H1 (cell line): ENCODE data around the gene ZSCAN10. TPM values are rescaled to one million over a fixed set of nuclear protein-coding genes. Genes with fewer than 3 reads are reported as not detected.

ENCODE experiments used
- CTCF ChIA-PET: fragments of 300-600 bp; sonication (Branson Sonifier 250); formaldehyde crosslinking; loops from one replicate; lab custom pipeline; 2021; ENCODE audit not compliant: partially characterized antibody; lab: Charles Lee
- POLR2A ChIA-PET: fragments of 300-600 bp; sonication (Branson Sonifier 250); formaldehyde crosslinking; loops from one replicate; lab custom pipeline; 2021; ENCODE audit warnings: inconsistent platforms; ENCODE audit not compliant: partially characterized antibody; lab: Charles Lee
- DNase-seq, 2 experiments: peaks; one replicate each; pipeline versions ENCODE4 v3.0.0 to v3.0.0-alpha.2; 2010 to 2022; ENCODE audit warnings: low spot score in 2 of 2, low read depth in 1 of 2, mixed read lengths in 1 of 2
- FAIRE-seq: peaks from 2 replicates; lab custom pipeline; 2011; peaks lifted over from hg19 to GRCh38; lab: Jason Lieb, UNC
- H2AFZ ChIP-seq: 2 replicates; pipeline ENCODE4 v1.8.1; 2012; ENCODE audit warnings: low read length, inconsistent platforms
- H2AK5ac ChIP-seq: 2 replicates; pipeline ENCODE4 v1.6.1; 2013; ENCODE audit warnings: low read depth, low read length
- H2BK120ac ChIP-seq: replicated peaks from 2 replicates; pipeline ENCODE3; 2013; ENCODE audit warnings: low read depth, low read length, inconsistent platforms
- H2BK12ac ChIP-seq: 2 replicates; pipeline ENCODE4 v1.6.1; 2013; ENCODE audit warnings: low read depth, low read length
- H2BK15ac ChIP-seq: 2 replicates; pipeline ENCODE4 v1.6.1; 2013; ENCODE audit warnings: low read length
- H2BK20ac ChIP-seq: 2 replicates; pipeline ENCODE4 v1.6.1; 2013; ENCODE audit warnings: low read length
- H2BK5ac ChIP-seq: 2 replicates; pipeline ENCODE4 v1.6.1; 2013; ENCODE audit warnings: low read depth, low read length
- H3K14ac ChIP-seq: 2 replicates; pipeline ENCODE4 v1.6.1; 2013; ENCODE audit warnings: inconsistent platforms; ENCODE audit not compliant: insufficient read length
- H3K18ac ChIP-seq: 2 replicates; pipeline ENCODE4 v1.6.1; 2013; ENCODE audit warnings: low read length; ENCODE audit errors: extremely low read depth
- H3K23ac ChIP-seq: 2 replicates; pipeline ENCODE4 v1.6.1; 2013; ENCODE audit warnings: inconsistent platforms; ENCODE audit not compliant: insufficient read length
- H3K23me2 ChIP-seq: 2 replicates; pipeline ENCODE4 v1.6.1; 2013; ENCODE audit warnings: low read depth, low read length
- H3K27ac ChIP-seq: 2 replicates; pipeline ENCODE4 v1.6.1; 2011; ENCODE audit warnings: low read depth, low read length, inconsistent platforms
- H3K27me3 ChIP-seq, 4 experiments: replicated peaks in 1 of 4; 1 replicate in 1 of 4; 2 replicates in 3 of 4; pipeline versions ENCODE4 v1.6.1 to v1.8.1; 2011 to 2013; ENCODE audit warnings: low read length in 3 of 4, mild to moderate bottlenecking in 3 of 4, inconsistent platforms in 2 of 4, mixed read lengths in 2 of 4, moderate library complexity in 1 of 4; ENCODE audit not compliant: control insufficient read depth in 3 of 4, insufficient read depth in 3 of 4; ENCODE audit errors: extremely low read depth in 1 of 4
- H3K36me3 ChIP-seq, 4 experiments: 2 replicates each; pipeline versions ENCODE4 v1.6.1 to v1.8.1; 2011 to 2013; ENCODE audit warnings: mild to moderate bottlenecking in 4 of 4, low read length in 3 of 4, moderate library complexity in 2 of 4, control low read depth in 1 of 4, inconsistent platforms in 1 of 4; ENCODE audit not compliant: insufficient read depth in 4 of 4, control insufficient read depth in 2 of 4
- H3K4ac ChIP-seq: replicated peaks from 2 replicates; pipeline ENCODE3; 2013; ENCODE audit warnings: low read length, low read depth, mixed read lengths, inconsistent platforms; ENCODE audit not compliant: insufficient read length
- H3K4me1 ChIP-seq, 4 experiments: replicated peaks in 1 of 4; 1 replicate in 1 of 4; 2 replicates in 3 of 4; pipeline versions ENCODE4 v1.6.1 to v1.8.1; 2011 to 2013; ENCODE audit warnings: low read length in 3 of 4, inconsistent platforms in 2 of 4, mixed read lengths in 1 of 4; ENCODE audit not compliant: insufficient read depth in 4 of 4, control insufficient read depth in 3 of 4
- H3K4me2 ChIP-seq, 2 experiments: 2 replicates each; pipeline versions ENCODE4 v1.6.1 to v1.8.1; 2011 to 2013; ENCODE audit warnings: low read depth in 2 of 2, low read length in 2 of 2, control low read depth in 1 of 2, inconsistent platforms in 1 of 2, mild to moderate bottlenecking in 1 of 2; ENCODE audit not compliant: insufficient read depth in 1 of 2
- H3K4me3 ChIP-seq, 4 experiments: fragments of 200-600, 300-600 bp in 1 of 4; sonication (generic), shearing (Covaris generic), sonication (Bioruptor Twin) in 1 of 4; 2 replicates each; pipeline versions ENCODE4 v1.5.1 to v1.8.1; 2011 to 2016; ENCODE audit warnings: low read length in 4 of 4, low read depth in 3 of 4, control low read depth in 2 of 4, inconsistent platforms in 2 of 4, mild to moderate bottlenecking in 2 of 4, mixed read lengths in 1 of 4, moderate library complexity in 1 of 4; ENCODE audit not compliant: insufficient read depth in 2 of 4; ENCODE audit errors: extremely low read depth in 1 of 4
- H3K56ac ChIP-seq: replicated peaks from 2 replicates; pipeline ENCODE3; 2013; ENCODE audit warnings: low read depth, mild to moderate bottlenecking, mixed read lengths, low read length, inconsistent platforms; ENCODE audit not compliant: insufficient read length
- H3K79me1 ChIP-seq: 2 replicates; pipeline ENCODE4 v1.6.1; 2013; ENCODE audit warnings: low read depth, low read length, control low read depth
- H3K79me2 ChIP-seq, 2 experiments: 2 replicates each; pipeline versions ENCODE4 v1.6.1 to v1.8.1; 2012 to 2013; ENCODE audit warnings: low read length in 2 of 2, mild to moderate bottlenecking in 2 of 2, inconsistent platforms in 1 of 2; ENCODE audit not compliant: insufficient read depth in 2 of 2, control insufficient read depth in 1 of 2
- H3K9ac ChIP-seq, 4 experiments: replicated peaks in 1 of 4; 1 replicate in 1 of 4; 2 replicates in 3 of 4; pipeline versions ENCODE4 v1.6.1 to v1.8.1; 2011 to 2013; ENCODE audit warnings: low read depth in 3 of 4, low read length in 3 of 4, control low read depth in 2 of 4, mild to moderate bottlenecking in 2 of 4, moderate library complexity in 2 of 4, inconsistent platforms in 1 of 4; ENCODE audit errors: extremely low read depth in 1 of 4
- H3K9me3 ChIP-seq, 2 experiments: 2 replicates each; pipeline versions ENCODE4 v1.6.1 to v1.8.1; 2012 to 2013; ENCODE audit warnings: mild to moderate bottlenecking in 2 of 2, moderate library complexity in 2 of 2, control low read depth in 1 of 2, inconsistent platforms in 1 of 2, low read depth in 1 of 2, low read length in 1 of 2, mixed read lengths in 1 of 2; ENCODE audit not compliant: insufficient read depth in 2 of 2
- H4K20me1 ChIP-seq, 2 experiments: replicated peaks in 1 of 2; 2 replicates each; pipeline versions ENCODE3 to v1.8.1; 2011 to 2013; ENCODE audit warnings: inconsistent platforms in 2 of 2, low read length in 2 of 2, mild to moderate bottlenecking in 1 of 2; ENCODE audit not compliant: insufficient read depth in 2 of 2, control insufficient read depth in 1 of 2
- H4K5ac ChIP-seq: 2 replicates; pipeline ENCODE4 v1.6.1; 2013; ENCODE audit warnings: low read length, low read depth, mixed read lengths, inconsistent platforms; ENCODE audit not compliant: insufficient read length
- H4K8ac ChIP-seq: 2 replicates; pipeline ENCODE4 v1.8.0; 2013; ENCODE audit warnings: mild to moderate bottlenecking, moderate library complexity, low read length, inconsistent platforms; ENCODE audit not compliant: insufficient read depth; ENCODE audit errors: extremely low read depth
- H4K91ac ChIP-seq: replicated peaks from 2 replicates; pipeline ENCODE3; 2013; ENCODE audit warnings: low read length, mixed read lengths, inconsistent platforms; ENCODE audit not compliant: insufficient read length
- CTCF ChIP-seq, 3 experiments: IDR thresholded peaks; 1 replicate in 2 of 3; 2 replicates in 1 of 3; pipeline versions ENCODE4 v1.5.1 to v1.6.1; 2011; ENCODE audit warnings: low read length in 3 of 3, mild to moderate bottlenecking in 3 of 3, inconsistent platforms in 2 of 3, low read depth in 1 of 3, moderate library complexity in 1 of 3; ENCODE audit not compliant: insufficient read depth in 1 of 3; ENCODE audit errors: control extremely low read depth in 1 of 3
- POLR2A ChIP-seq, 2 experiments: IDR thresholded peaks; 1 replicate in 1 of 2; 2 replicates in 1 of 2; pipeline ENCODE4 v1.6.1; 2011; ENCODE audit warnings: low read depth in 2 of 2, low read length in 2 of 2, mild to moderate bottlenecking in 2 of 2; ENCODE audit errors: control extremely low read depth in 1 of 2
- POU5F1 ChIP-seq: IDR thresholded peaks from 2 replicates; pipeline ENCODE4 v1.6.1; 2011; ENCODE audit warnings: low read depth, mild to moderate bottlenecking, low read length, moderate library complexity
- SP4 ChIP-seq: IDR thresholded peaks from 2 replicates; pipeline ENCODE4 v1.6.1; 2012; ENCODE audit warnings: low read length, inconsistent platforms
- SRF ChIP-seq: IDR thresholded peaks from 2 replicates; pipeline ENCODE4 v1.6.1; 2011; ENCODE audit warnings: mild to moderate bottlenecking, low read depth, low read length, moderate library complexity
- TBP ChIP-seq: IDR thresholded peaks from 2 replicates; pipeline ENCODE4 v1.6.1; 2011; ENCODE audit warnings: low read depth, low read length, improper control_type of control experiment
- TCF12 ChIP-seq: IDR thresholded peaks from 2 replicates; pipeline ENCODE4 v1.6.1; 2011; ENCODE audit warnings: low read depth, mild to moderate bottlenecking, low read length
- WGBS, 2 experiments: shearing (Covaris generic) in 1 of 2; methylation state at CpG; one replicate each; pipeline versions ENCODE4 v1.1.6 to v1.1.7; 2013 to 2015; ENCODE audit warnings: low lambda C conversion rate in 2 of 2, mixed read lengths in 2 of 2, inconsistent platforms in 1 of 2, low coverage in 1 of 2, missing lambda C conversion rate in 1 of 2; ENCODE audit not compliant: insufficient replicate concordance in 2 of 2, insufficient coverage in 1 of 2, insufficient read length in 1 of 2; ENCODE audit errors: extremely low coverage in 1 of 2, missing lambda C conversion rate in 1 of 2; 5-methylcytosine and 5-hydroxymethylcytosine counted together
- polyA plus RNA-seq, 7 experiments: library from polyadenylated mRNA; depleted of rRNA in 3 of 7; stranded (reverse) in 5 of 7; unstranded in 2 of 7; fragments of >200 nt in 5 of 7; fragments of 200-250 nt in 2 of 7; gene quantifications; 1 replicate in 5 of 7; 2 replicates in 1 of 7; 4 replicates in 1 of 7; pipeline versions ENCODE4 v1.2.1 to v1.2.3, GENCODE V29; 2011 to 2013; ENCODE audit warnings: missing spikeins in 2 of 7, mixed read lengths in 2 of 7
- total RNA-seq: library from RNA; stranded (reverse); fragmentation: NEBNext Ultra II Directional; extraction: Animal tissue kit (Norgen Biotek cat#: 25700); gene quantifications from 2 replicates; pipeline ENCODE4 v1.2.1, GENCODE V29; 2021

Gene ZSCAN10
- total and polyA plus RNA-seq, 2 of the 8 experiments (the other 6 are each of a cell fraction or from before 2014, with no cell fraction given), result 209 to 314 TPM

DNA sequence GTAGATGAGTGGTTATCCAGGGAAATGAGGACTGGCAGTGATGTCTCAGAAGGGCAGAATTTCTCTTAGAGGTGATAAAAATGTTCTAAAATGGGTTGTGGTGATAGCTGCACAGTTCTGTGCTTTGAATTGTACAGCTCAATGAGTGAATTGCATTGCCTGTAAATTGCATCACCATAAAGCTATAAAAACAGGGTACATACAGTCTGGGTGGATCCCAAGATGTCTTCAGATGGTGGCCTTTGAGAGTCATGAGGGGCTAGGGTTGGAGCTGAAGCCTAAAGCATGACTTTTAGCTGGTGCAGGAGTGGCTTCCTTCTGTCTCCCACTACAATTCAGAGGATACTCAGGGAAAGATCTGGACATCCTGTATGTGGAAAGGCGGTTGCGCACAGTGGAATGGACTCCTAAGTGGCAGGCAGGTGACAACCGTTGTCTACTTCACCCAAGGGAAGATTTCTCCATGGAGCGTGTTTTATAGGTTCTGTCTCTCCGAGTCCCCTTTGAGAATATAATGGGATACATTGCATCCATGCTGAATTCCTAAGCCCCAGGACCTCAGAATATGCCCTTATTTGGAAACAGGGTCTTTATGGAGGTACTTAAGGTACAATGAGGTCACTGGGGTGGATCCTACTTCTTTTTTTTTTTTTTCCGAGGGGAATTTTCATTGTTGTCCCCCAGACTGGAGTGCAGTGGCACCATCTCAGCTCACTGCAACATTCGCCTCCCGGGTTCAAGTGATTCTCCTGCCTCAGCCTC, 35.3 kb downstream of the ZSCAN10 start:
- H2AK5ac ChIP-seq, result no peak overlapping the region
- H3K36me3 ChIP-seq, result no peaks in the 10 kb centered on the region
- H3K9ac ChIP-seq, result no peak overlapping the region
- H2BK12ac ChIP-seq, result no peak overlapping the region
- peak overlapping the region; percentile 90; the same call in 1 of the 2 replicates for H2BK20ac ChIP-seq
- TF ChIP-seq TBP (no peak), TCF12 (no peak), SRF (peak; percentile 94), CTCF (IDR thresholded peaks at IDR 0.05; ENCODE audit: control extremely low read depth in 1 of 3, insufficient read depth in 1 of 3, low read depth in 1 of 3, low read length in 3 of 3) (no peak), POU5F1 (no peak), SP4 (no peak), POLR2A (IDR thresholded peaks at IDR 0.05; ENCODE audit: control extremely low read depth in 1 of 2, low read depth in 2 of 2, low read length in 2 of 2) (peak in 1 of 2 experiments; percentile 46; a peak in 1 of 3 replicates)
- 0 out of 2 replicates have a peak overlapping the region, but pooled peaks have one; percentile 78 for H3K18ac ChIP-seq
- ChIA-PET CTCF (interaction anchor here (0.6 to 8.3 kb wide), 15 partner anchors 20 to 356 kb away, joined by 3 to 76 read pairs (median 3); partner anchors contain the start of gene ZSCAN10), POLR2A (interaction anchor here (0.7 to 12.7 kb wide), 12 partner anchors 12 to 434 kb away, joined by 3 to 140 read pairs (median 5); partner anchors contain the start of genes CLDN6, TNFRSF12A and ZSCAN10)
- no peak overlapping the region for H2BK15ac ChIP-seq
- no peak overlapping the region for H4K5ac ChIP-seq
- DNase-seq (no peak), FAIRE-seq (no peak)
- no peak overlapping the region for H4K91ac ChIP-seq
- H3K14ac ChIP-seq, result no peak overlapping the region
- no peak overlapping the region for H3K27ac ChIP-seq
- no peaks in the 10 kb centered on the region for H3K27me3 ChIP-seq
- H4K20me1 ChIP-seq, result no peaks in the 10 kb centered on the region
- H3K4ac ChIP-seq, result no peak overlapping the region
- H2AFZ ChIP-seq, result no peak overlapping the region
- H2BK5ac ChIP-seq, result no peak overlapping the region
- H3K4me3 ChIP-seq, result no peak overlapping the region
- H4K8ac ChIP-seq, result no peak overlapping the region
- no peaks in the 10 kb centered on the region for H3K9me3 ChIP-seq
- H3K23ac ChIP-seq, result no peak overlapping the region
- WGBS, 2 experiments, result 88% methylated on average over 7 of the region's 8 CpGs; no CpG with 5 or more reads in 1 of the 2 experiments
- no peaks in the 10 kb centered on the region for H3K79me1 ChIP-seq
- no peak overlapping the region for H3K4me2 ChIP-seq
- H3K23me2 ChIP-seq, result peaks cover 4% of the 10 kb centered on the region; the same call in 1 of the 2 replicates
- peaks cover 4 to 11% (median 5%) of the 10 kb centered on the region in 4 experiments; a peak in 5 of 7 replicates for H3K4me1 ChIP-seq
- H3K79me2 ChIP-seq, result no peaks in the 10 kb centered on the region
- no peak overlapping the region for H3K56ac ChIP-seq
- H2BK120ac ChIP-seq, result no peak overlapping the region
